Karpas-422 (cell line): ENCODE measurements around the gene PARP12. TPM values are rescaled to one million over a fixed set of nuclear protein-coding genes. Genes with fewer than 3 reads are reported as not detected.

Experiments used
- DNase-seq: peaks from one replicate; pipeline ENCODE4 v3.0.0-alpha.2; 2015
- H2AFZ ChIP-seq: fragments of 200-600 bp; sonication (generic); 2 replicates; pipeline ENCODE4 v1.6.1; 2014; ENCODE audit warnings: antibody characterized with exemption, low read length, mixed read lengths
- H3K27ac ChIP-seq: fragments of 200-600 bp; sonication (generic); 2 replicates; pipeline ENCODE4 v1.5.1; 2014; ENCODE audit warnings: mild to moderate bottlenecking, low read length, moderate library complexity
- H3K27me3 ChIP-seq: fragments of 200-600 bp; sonication (generic); 2 replicates; pipeline ENCODE4 v1.6.1; 2014; ENCODE audit warnings: low read length, mixed read lengths
- H3K36me3 ChIP-seq: fragments of 200-600 bp; sonication (generic); 2 replicates; pipeline ENCODE4 v1.6.1; 2014; ENCODE audit warnings: low read length, mixed read lengths; ENCODE audit not compliant: insufficient read depth
- H3K4me1 ChIP-seq: fragments of 200-600 bp; sonication (generic); 2 replicates; pipeline ENCODE4 v1.6.1; 2014; ENCODE audit warnings: mild to moderate bottlenecking, low read length, mixed read lengths
- H3K4me2 ChIP-seq: fragments of 200-600 bp; sonication (generic); 2 replicates; pipeline ENCODE4 v1.6.1; 2014; ENCODE audit warnings: low read length, low read depth, mild to moderate bottlenecking; ENCODE audit not compliant: poor library complexity, severe bottlenecking
- H3K4me3 ChIP-seq: fragments of 200-600 bp; sonication (generic); 2 replicates; pipeline ENCODE4 v1.5.1; 2014; ENCODE audit warnings: mild to moderate bottlenecking, antibody characterized with exemption, low read length, mixed read lengths
- H3K79me2 ChIP-seq: fragments of 200-600 bp; sonication (generic); 2 replicates; pipeline ENCODE4 v1.6.1; 2014; ENCODE audit warnings: mild to moderate bottlenecking, low read length, mixed read lengths
- H3K9ac ChIP-seq: fragments of 200-600 bp; sonication (generic); 2 replicates; pipeline ENCODE4 v1.6.0; 2014; ENCODE audit warnings: low read length
- H3K9me2 ChIP-seq: fragments of 200-600 bp; sonication (generic), shearing (Covaris generic); replicated peaks from 2 replicates; pipeline ENCODE4 v1.6.0; 2014; ENCODE audit warnings: mild to moderate bottlenecking, low read length, moderate library complexity; ENCODE audit not compliant: insufficient read depth
- H3K9me3 ChIP-seq: fragments of 300-700, 200-600 bp; sonication (generic); 2 replicates; pipeline ENCODE4 v1.6.1; 2014; ENCODE audit warnings: low read length, mixed read lengths
- H4K20me1 ChIP-seq: fragments of 200-600 bp; sonication (generic); 2 replicates; pipeline ENCODE4 v1.6.1; 2014; ENCODE audit warnings: mild to moderate bottlenecking, antibody characterized with exemption, low read length, low read depth; ENCODE audit not compliant: insufficient read depth
- total RNA-seq: library from RNA; depleted of rRNA; stranded (reverse); fragments of >200 nt; shearing (Covaris generic); gene quantifications from 2 replicates; pipeline ENCODE4 v1.2.3, GENCODE V29; 2014; ENCODE audit warnings: low replicate concordance

Gene PARP12
- total RNA-seq, 1 experiment from 2014 or later: 24.4 TPM

- Histone ChIP-seq H2AFZ (no peak overlapping the region), H3K27ac (no peak overlapping the region), H3K4me2 (no peak overlapping the region), H3K9me2 (no peaks in the 10 kb centered on the region), H3K27me3 (no peaks in the 10 kb centered on the region), H3K9me3 (no peaks in the 10 kb centered on the region), H3K36me3 (peaks cover 8% of the 10 kb centered on the region; the same call in 1 of the 2 replicates), H3K79me2 (no peaks in the 10 kb centered on the region), H3K9ac (no peak overlapping the region), H3K4me3 (no peak overlapping the region), H4K20me1 (no peaks in the 10 kb centered on the region), H3K4me1 (peaks cover 3% of the 10 kb centered on the region)
- DNase-seq: no peak
Measured at GRCh38 chr7:140048989-140049338, 13.8 kb downstream of the PARP12 start.

- no peak for DNase-seq
- H3K9me2 ChIP-seq: no peaks in the 10 kb centered on the region
- no peak overlapping the region for H3K4me2 ChIP-seq
- no peak overlapping the region for H2AFZ ChIP-seq
- H3K27me3 ChIP-seq: no peaks in the 10 kb centered on the region
- no peaks in the 10 kb centered on the region for H4K20me1 ChIP-seq
- no peak overlapping the region for H3K27ac ChIP-seq
- H3K4me1 ChIP-seq: no peaks in the 10 kb centered on the region
- H3K9ac ChIP-seq: no peak overlapping the region
- H3K9me3 ChIP-seq: no peaks in the 10 kb centered on the region
- H3K79me2 ChIP-seq: no peaks in the 10 kb centered on the region
- H3K4me3 ChIP-seq: no peak overlapping the region
- peaks cover 1% of the 10 kb centered on the region; the same call in 1 of the 2 replicates for H3K36me3 ChIP-seq
Measured at GRCh38 chr7:140048138-140048537, 14.6 kb downstream of the PARP12 start.

GRCh38 chr7:140047197-140047596, 15.6 kb downstream of the PARP12 start:
- Histone ChIP-seq H3K9me2 (no peaks in the 10 kb centered on the region), H3K9ac (no peak overlapping the region), H3K27me3 (no peaks in the 10 kb centered on the region), H3K9me3 (no peaks in the 10 kb centered on the region), H3K27ac (no peak overlapping the region), H3K4me3 (no peak overlapping the region), H3K4me2 (no peak overlapping the region), H4K20me1 (no peaks in the 10 kb centered on the region), H3K4me1 (no peaks in the 10 kb centered on the region), H2AFZ (no peak overlapping the region), H3K36me3 (no peaks in the 10 kb centered on the region), H3K79me2 (no peaks in the 10 kb centered on the region)
- no peak for DNase-seq

- no peak overlapping the region for H3K4me3 ChIP-seq
- H3K4me1 ChIP-seq: no peaks in the 10 kb centered on the region
- H3K4me2 ChIP-seq: no peak overlapping the region
- no peaks in the 10 kb centered on the region for H3K27me3 ChIP-seq
- H2AFZ ChIP-seq: no peak overlapping the region
- no peaks in the 10 kb centered on the region for H3K9me2 ChIP-seq
- H3K9ac ChIP-seq: no peak overlapping the region
- no peaks in the 10 kb centered on the region for H3K9me3 ChIP-seq
- DNase-seq: no peak
- no peaks in the 10 kb centered on the region for H3K79me2 ChIP-seq
- no peaks in the 10 kb centered on the region for H3K36me3 ChIP-seq
- no peaks in the 10 kb centered on the region for H4K20me1 ChIP-seq
- no peak overlapping the region for H3K27ac ChIP-seq
Measured at GRCh38 chr7:140045697-140046096, 17.1 kb downstream of the PARP12 start.

- no peaks in the 10 kb centered on the region for H3K4me1 ChIP-seq
- H3K9me2 ChIP-seq: no peaks in the 10 kb centered on the region
- no peaks in the 10 kb centered on the region for H3K36me3 ChIP-seq
- DNase-seq: no peak
- no peak overlapping the region for H3K4me3 ChIP-seq
- no peak overlapping the region for H3K4me2 ChIP-seq
- H3K9me3 ChIP-seq: no peaks in the 10 kb centered on the region
- H2AFZ ChIP-seq: no peak overlapping the region
- H3K79me2 ChIP-seq: no peaks in the 10 kb centered on the region
- H4K20me1 ChIP-seq: no peaks in the 10 kb centered on the region
- H3K27ac ChIP-seq: no peak overlapping the region
- H3K27me3 ChIP-seq: no peaks in the 10 kb centered on the region
- no peak overlapping the region for H3K9ac ChIP-seq
Measured at GRCh38 chr7:140044251-140044650, 18.5 kb downstream of the PARP12 start.

- H3K36me3 ChIP-seq: no peaks in the 10 kb centered on the region
- no peaks in the 10 kb centered on the region for H3K9me3 ChIP-seq
- no peak overlapping the region for H2AFZ ChIP-seq
- H3K9ac ChIP-seq: no peak overlapping the region
- no peak for DNase-seq
- no peaks in the 10 kb centered on the region for H3K9me2 ChIP-seq
- H3K4me1 ChIP-seq: no peaks in the 10 kb centered on the region
- no peak overlapping the region for H3K4me2 ChIP-seq
- no peaks in the 10 kb centered on the region for H3K27me3 ChIP-seq
- no peaks in the 10 kb centered on the region for H3K79me2 ChIP-seq
- no peak overlapping the region for H3K27ac ChIP-seq
- no peak overlapping the region for H3K4me3 ChIP-seq
- no peaks in the 10 kb centered on the region for H4K20me1 ChIP-seq
Measured at GRCh38 chr7:140042386-140042670, 20.4 kb downstream of the PARP12 start.

GRCh38 chr7:140041659-140042385, 20.9 kb downstream of the PARP12 start:
- DNase-seq: no peak
- no peaks in the 10 kb centered on the region for H3K9me3 ChIP-seq
- no peak overlapping the region for H2AFZ ChIP-seq
- H3K4me1 ChIP-seq: no peaks in the 10 kb centered on the region; the same call in 1 of the 2 replicates
- no peak overlapping the region for H3K4me2 ChIP-seq
- no peaks in the 10 kb centered on the region for H3K27me3 ChIP-seq
- H3K27ac ChIP-seq: no peak overlapping the region
- H3K9ac ChIP-seq: no peak overlapping the region
- H4K20me1 ChIP-seq: no peaks in the 10 kb centered on the region
- H3K9me2 ChIP-seq: no peaks in the 10 kb centered on the region
- no peaks in the 10 kb centered on the region for H3K79me2 ChIP-seq
- no peaks in the 10 kb centered on the region for H3K36me3 ChIP-seq
- no peak overlapping the region for H3K4me3 ChIP-seq

GRCh38 chr7:140039896-140040295, 22.9 kb downstream of the PARP12 start:
- H3K4me1 ChIP-seq: peaks cover 6% of the 10 kb centered on the region; the same call in 1 of the 2 replicates
- H3K27ac ChIP-seq: no peak overlapping the region
- no peak overlapping the region for H2AFZ ChIP-seq
- H4K20me1 ChIP-seq: no peaks in the 10 kb centered on the region
- H3K4me3 ChIP-seq: no peak overlapping the region
- no peaks in the 10 kb centered on the region for H3K79me2 ChIP-seq
- no peak overlapping the region for H3K9ac ChIP-seq
- no peaks in the 10 kb centered on the region for H3K9me3 ChIP-seq
- no peak for DNase-seq
- H3K36me3 ChIP-seq: no peaks in the 10 kb centered on the region
- no peaks in the 10 kb centered on the region for H3K27me3 ChIP-seq
- no peak overlapping the region for H3K4me2 ChIP-seq
- H3K9me2 ChIP-seq: no peaks in the 10 kb centered on the region
